ENCODE measurements around the gene FPR2.

DNA sequence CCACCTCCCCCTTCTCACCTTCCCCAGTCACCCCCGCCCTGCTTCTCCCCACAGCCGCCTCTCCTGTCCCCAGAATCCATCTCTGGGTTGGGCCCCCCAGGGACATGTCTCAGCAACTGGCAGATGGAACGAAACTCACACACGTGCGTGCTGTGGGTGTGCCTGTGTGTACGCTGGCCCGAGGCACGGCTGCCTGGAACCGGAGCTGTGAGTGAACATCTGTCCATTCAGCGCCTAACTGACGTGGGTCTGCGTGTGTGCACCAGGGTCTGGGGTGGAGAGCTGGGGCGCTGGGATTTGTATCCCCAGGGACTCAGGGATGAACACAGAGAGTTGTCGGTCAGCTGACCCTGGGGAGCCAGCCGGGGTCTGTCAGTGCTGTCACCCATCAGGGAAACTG lies 36.4 kb upstream of the FPR2 start:
- no peak for TF ChIP-seq ZNF707 (tag by site-specific recombination; IDR thresholded peaks at IDR 0.05)
- no peak for TF ChIP-seq ZNF664 (tag by site-specific recombination; IDR thresholded peaks at IDR 0.05)
- TF ChIP-seq ZNF23 (tag by site-specific recombination; IDR thresholded peaks at IDR 0.05; ENCODE audit: borderline replicate concordance), result no peak
- TF ChIP-seq GLI4 (tag by site-specific recombination; IDR thresholded peaks at IDR 0.05), result no peak
- TF ChIP-seq ZNF2 (tag by site-specific recombination; IDR thresholded peaks at IDR 0.05), result no peak
- TF ChIP-seq, protein P1, sequence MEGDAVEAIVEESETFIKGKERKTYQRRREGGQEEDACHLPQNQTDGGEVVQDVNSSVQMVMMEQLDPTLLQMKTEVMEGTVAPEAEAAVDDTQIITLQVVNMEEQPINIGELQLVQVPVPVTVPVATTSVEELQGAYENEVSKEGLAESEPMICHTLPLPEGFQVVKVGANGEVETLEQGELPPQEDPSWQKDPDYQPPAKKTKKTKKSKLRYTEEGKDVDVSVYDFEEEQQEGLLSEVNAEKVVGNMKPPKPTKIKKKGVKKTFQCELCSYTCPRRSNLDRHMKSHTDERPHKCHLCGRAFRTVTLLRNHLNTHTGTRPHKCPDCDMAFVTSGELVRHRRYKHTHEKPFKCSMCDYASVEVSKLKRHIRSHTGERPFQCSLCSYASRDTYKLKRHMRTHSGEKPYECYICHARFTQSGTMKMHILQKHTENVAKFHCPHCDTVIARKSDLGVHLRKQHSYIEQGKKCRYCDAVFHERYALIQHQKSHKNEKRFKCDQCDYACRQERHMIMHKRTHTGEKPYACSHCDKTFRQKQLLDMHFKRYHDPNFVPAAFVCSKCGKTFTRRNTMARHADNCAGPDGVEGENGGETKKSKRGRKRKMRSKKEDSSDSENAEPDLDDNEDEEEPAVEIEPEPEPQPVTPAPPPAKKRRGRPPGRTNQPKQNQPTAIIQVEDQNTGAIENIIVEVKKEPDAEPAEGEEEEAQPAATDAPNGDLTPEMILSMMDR (tag by site-specific recombination; IDR thresholded peaks at IDR 0.05), result no peak
- TF ChIP-seq KLF1 (tag by site-specific recombination; IDR thresholded peaks at IDR 0.05), result no peak
- no peak for TF ChIP-seq PRDM1 (tag by site-specific recombination; IDR thresholded peaks at IDR 0.05)
- TF ChIP-seq ZNF239 (tag by site-specific recombination; IDR thresholded peaks at IDR 0.05), result no peak
- TF ChIP-seq ZNF221 (tag by site-specific recombination; IDR thresholded peaks at IDR 0.05; ENCODE audit: borderline replicate concordance), result no peak
- TF ChIP-seq RBAK (tag by site-specific recombination; IDR thresholded peaks at IDR 0.05), result no peak
- TF ChIP-seq, protein P2, sequence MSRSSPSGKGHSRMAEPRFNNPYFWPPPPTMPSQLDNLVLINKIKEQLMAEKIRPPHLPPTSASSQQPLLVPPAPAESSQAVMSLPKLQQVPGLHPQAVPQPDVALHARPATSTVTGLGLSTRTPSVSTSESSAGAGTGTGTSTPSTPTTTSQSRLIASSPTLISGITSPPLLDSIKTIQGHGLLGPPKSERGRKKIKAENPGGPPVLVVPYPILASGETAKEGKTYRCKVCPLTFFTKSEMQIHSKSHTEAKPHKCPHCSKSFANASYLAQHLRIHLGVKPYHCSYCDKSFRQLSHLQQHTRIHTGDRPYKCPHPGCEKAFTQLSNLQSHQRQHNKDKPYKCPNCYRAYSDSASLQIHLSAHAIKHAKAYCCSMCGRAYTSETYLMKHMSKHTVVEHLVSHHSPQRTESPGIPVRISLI (tag by site-specific recombination; IDR thresholded peaks at IDR 0.05), result no peak

Measured in HEK293 (cell line).